SK-N-SH treated with all-trans-retinoic acid at 6 μM for 48 hours (cell line): ENCODE measurements around the gene ACOXL.

Source experiments
- ATAC-seq: fragments of 200-7000 bp; cut with Tn5 transposase; 3 replicates; pipeline ENCODE4 v1.9.1; 2020; ENCODE audit warnings: mild to moderate bottlenecking, moderate library complexity
- ARNTL ChIP-seq: fragments of 450-650 bp; formaldehyde crosslinking; IDR thresholded peaks from 2 replicates; pipeline ENCODE4 v1.5.0; 2020; ENCODE audit warnings: low read depth, mild to moderate bottlenecking, moderate library complexity, borderline replicate concordance
- BACH2 ChIP-seq: fragments of 250-450 bp; sonication (Bioruptor Pico); IDR thresholded peaks from 2 replicates; pipeline ENCODE4 v1.9.0; 2021; ENCODE audit warnings: mild to moderate bottlenecking, borderline replicate concordance
- CREB5 ChIP-seq: fragments of 250-450 bp; sonication (Bioruptor Pico); IDR thresholded peaks from 2 replicates; pipeline ENCODE4 v1.5.1; 2020; ENCODE audit warnings: low read depth, mild to moderate bottlenecking, moderate library complexity
- CSDC2 ChIP-seq: fragments of 250-450 bp; sonication (Bioruptor Pico); IDR thresholded peaks from 2 replicates; pipeline ENCODE4 v1.5.0; 2020; ENCODE audit warnings: mild to moderate bottlenecking, moderate library complexity
- CSRNP3 ChIP-seq: fragments of 250-450 bp; sonication (Bioruptor Pico); IDR thresholded peaks from 2 replicates; pipeline ENCODE4 v1.5.1; 2021; ENCODE audit warnings: mild to moderate bottlenecking, moderate library complexity
- ESRRG ChIP-seq: fragments of 250-450 bp; sonication (Bioruptor Pico); IDR thresholded peaks from 2 replicates; pipeline ENCODE4 v1.6.1; 2021; ENCODE audit warnings: mild to moderate bottlenecking
- GLIS3 ChIP-seq: fragments of 250-450 bp; sonication (Bioruptor Pico); IDR thresholded peaks from 2 replicates; pipeline ENCODE4 v1.5.0; 2020; ENCODE audit warnings: mild to moderate bottlenecking, moderate library complexity
- ISL1 ChIP-seq: fragments of 250-450 bp; sonication (Bioruptor Pico); IDR thresholded peaks from 2 replicates; pipeline ENCODE4 v2.1.2; 2022; ENCODE audit warnings: mild to moderate bottlenecking, moderate library complexity
- OSR1 ChIP-seq: fragments of 250-450 bp; sonication (Bioruptor Pico); IDR thresholded peaks from 2 replicates; pipeline ENCODE4 v1.8.0; 2022; ENCODE audit warnings: moderate library complexity, mild to moderate bottlenecking, inconsistent platforms
- PATZ1 ChIP-seq: fragments of 250-450 bp; sonication (Bioruptor Pico); IDR thresholded peaks from 2 replicates; pipeline ENCODE4 v1.8.0; 2020; ENCODE audit warnings: mild to moderate bottlenecking, moderate library complexity, borderline replicate concordance
- POU6F1 ChIP-seq: fragments of 250-450 bp; sonication (Bioruptor Pico); IDR thresholded peaks from 2 replicates; pipeline ENCODE4 v1.8.0; 2021; ENCODE audit warnings: low read depth, mild to moderate bottlenecking, moderate library complexity, borderline replicate concordance
- PPARA ChIP-seq: fragments of 250-450 bp; sonication (Bioruptor Pico); IDR thresholded peaks from 2 replicates; pipeline ENCODE4 v1.5.0; 2020; ENCODE audit warnings: mild to moderate bottlenecking, borderline replicate concordance
- SNAI2 ChIP-seq: fragments of 250-450 bp; sonication (Bioruptor Pico); IDR thresholded peaks from 2 replicates; pipeline ENCODE4 v1.5.0; 2020; ENCODE audit warnings: mild to moderate bottlenecking, moderate library complexity
- TCF4 ChIP-seq: fragments of 250-450 bp; sonication (Bioruptor Pico); IDR thresholded peaks from 2 replicates; pipeline ENCODE4 v1.8.0; 2021; ENCODE audit warnings: mild to moderate bottlenecking, moderate library complexity, borderline replicate concordance
- TOX ChIP-seq: fragments of 250-450 bp; sonication (Bioruptor Pico); IDR thresholded peaks from 2 replicates; pipeline ENCODE4 v1.8.0; 2021; ENCODE audit warnings: mild to moderate bottlenecking, moderate library complexity, borderline replicate concordance
- TSHZ2 ChIP-seq: fragments of 250-450 bp; sonication (Bioruptor Pico); IDR thresholded peaks from 2 replicates; pipeline ENCODE4 v1.5.0; 2020; ENCODE audit warnings: mild to moderate bottlenecking, moderate library complexity
- ZC3H10 ChIP-seq: fragments of 250-450 bp; sonication (Bioruptor Pico); IDR thresholded peaks from 2 replicates; pipeline ENCODE4 v1.5.1; 2021; ENCODE audit warnings: mild to moderate bottlenecking, moderate library complexity
- ZFP3 ChIP-seq: fragments of 250-450 bp; sonication (Bioruptor Pico); IDR thresholded peaks from 2 replicates; pipeline ENCODE4 v1.5.0; 2020; ENCODE audit warnings: mild to moderate bottlenecking, moderate library complexity
- ZFP30 ChIP-seq: fragments of 450-650 bp; formaldehyde crosslinking; IDR thresholded peaks from 2 replicates; pipeline ENCODE4 v1.5.0; 2022; ENCODE audit warnings: mild to moderate bottlenecking, moderate library complexity
- ZNF565 ChIP-seq: fragments of 450-650 bp; formaldehyde crosslinking; conservative IDR thresholded peaks from 2 replicates; pipeline ENCODE4 v1.5.0; 2020; ENCODE audit warnings: low read depth, mild to moderate bottlenecking, moderate library complexity
- ZNF70 ChIP-seq: fragments of 450-650 bp; formaldehyde crosslinking; IDR thresholded peaks from 2 replicates; pipeline ENCODE4 v1.5.0; 2020; ENCODE audit warnings: mild to moderate bottlenecking, moderate library complexity
- ZNF8 ChIP-seq: fragments of 450-650 bp; formaldehyde crosslinking; IDR thresholded peaks from 2 replicates; pipeline ENCODE4 v1.5.0; 2020; ENCODE audit warnings: mild to moderate bottlenecking, moderate library complexity

ACOXL gene

GRCh38 chr2:110747522-110748488 lies 15.4 kb downstream of the ACOXL start:
- no peak for TF ChIP-seq PPARA (CRISPR knock-in tag)
- no peak for TF ChIP-seq GLIS3
- no peak for TF ChIP-seq ZNF565 (CRISPR knock-in tag)
- no peak for TF ChIP-seq CSDC2
- TF ChIP-seq ZNF70, result no peak
- TF ChIP-seq ARNTL (CRISPR knock-in tag), result no peak
- no peak for TF ChIP-seq ZFP30 (CRISPR knock-in tag)
- TF ChIP-seq ISL1 (CRISPR knock-in tag), result no peak
- no peak for TF ChIP-seq POU6F1 (CRISPR knock-in tag)
- no peak for TF ChIP-seq ZFP3
- no peak for TF ChIP-seq CSRNP3
- no peak for TF ChIP-seq PATZ1
- TF ChIP-seq OSR1, result no peak
- no peak for TF ChIP-seq SNAI2 (CRISPR knock-in tag)
- TF ChIP-seq ZNF8 (CRISPR knock-in tag), result no peak
- no peak for TF ChIP-seq ESRRG
- TF ChIP-seq CREB5, result no peak
- no peak for TF ChIP-seq BACH2
- TF ChIP-seq TSHZ2 (CRISPR knock-in tag), result no peak
- no peak for TF ChIP-seq TCF4 (CRISPR knock-in tag)
- ATAC-seq, result no peak

- TF ChIP-seq TOX (CRISPR knock-in tag) (no peak), PPARA (CRISPR knock-in tag) (no peak), CSRNP3 (no peak), ISL1 (CRISPR knock-in tag) (no peak), ZC3H10 (CRISPR knock-in tag) (no peak), ZNF565 (CRISPR knock-in tag) (no peak)
- no peak for ATAC-seq
Observed at GRCh38 chr2:110748489-110748867, 16.1 kb downstream of the ACOXL start.
